NB4 (cell line): ENCODE measurements around the gene ZACN.
"Not testable (repeated sequence)": the region's sequence is repeated elsewhere in the genome, so short reads cannot be mapped to it uniquely, and the experiment has no call there.

Experiments used
- CTCF ChIP-seq: IDR thresholded peaks from one replicate; pipeline ENCODE4 v1.5.1; 2012; ENCODE audit warnings: low read depth, low read length
- MAX ChIP-seq: IDR thresholded peaks from 2 replicates; pipeline ENCODE4 v1.6.1; 2011; ENCODE audit warnings: low read depth, low read length

GRCh38 chr17:76058264-76058663 is 20.7 kb upstream of the ZACN start:
- TF ChIP-seq CTCF, MAX: not testable (repeated sequence)
